Lower leg skin (tissue), 4 donors: Measurements from ENCODE around the gene NPY5R. TPM values are rescaled to one million over a fixed set of nuclear protein-coding genes. Genes with fewer than 3 reads are reported as not detected.

Source experiments
- DNase-seq, 2 donors: peaks; one replicate each; pipeline ENCODE4 v3.0.0-alpha.2; 2019; ENCODE audit warnings: low spot score in 2 of 2
- H3K4me3 ChIP-seq: fragments of 200-600 bp; sonication (generic); 2 replicates; pipeline ENCODE4 v1.5.1; 2017; ENCODE audit warnings: mild to moderate bottlenecking, low read depth; ENCODE audit not compliant: poor library complexity, severe bottlenecking
- POLR2A ChIP-seq, 2 donors: fragments of 450-650 bp; IDR thresholded peaks; one replicate each; pipeline ENCODE4 v1.6.1; 2016 to 2017; ENCODE audit warnings: antibody characterized with exemption in 2 of 2, mild to moderate bottlenecking in 1 of 2, moderate library complexity in 1 of 2
- WGBS, 2 donors: methylation state at CpG; one replicate each; pipeline ENCODE4 v1.1.5; 2018; 5-methylcytosine and 5-hydroxymethylcytosine counted together
- intact Hi-C: fragments of 100-400 bp; cut with DNase I; formaldehyde crosslinking; loops from one replicate; pipeline ENCODE4 v1.15.0; 2023; ENCODE audit warnings: low total_unique reads
- total RNA-seq, 4 donors: library from RNA; depleted of rRNA; stranded (reverse); fragments of >200 nt; gene quantifications; one replicate each; pipeline ENCODE4 v1.1.0, GENCODE V29; 2016
- TF ChIP-seq, protein P1 (sequence below), 3 donors: fragments of 450-650 bp; IDR thresholded peaks; one replicate each; pipeline ENCODE4 v1.5.1; 2016; ENCODE audit warnings: antibody characterized with exemption in 3 of 3, mild to moderate bottlenecking in 3 of 3, moderate library complexity in 2 of 3

NPY5R gene
- total RNA-seq, 4 donors from 2014 or later, result 0.80 to 1.4 (median 0.83) TPM; not detected in 1

DNA sequence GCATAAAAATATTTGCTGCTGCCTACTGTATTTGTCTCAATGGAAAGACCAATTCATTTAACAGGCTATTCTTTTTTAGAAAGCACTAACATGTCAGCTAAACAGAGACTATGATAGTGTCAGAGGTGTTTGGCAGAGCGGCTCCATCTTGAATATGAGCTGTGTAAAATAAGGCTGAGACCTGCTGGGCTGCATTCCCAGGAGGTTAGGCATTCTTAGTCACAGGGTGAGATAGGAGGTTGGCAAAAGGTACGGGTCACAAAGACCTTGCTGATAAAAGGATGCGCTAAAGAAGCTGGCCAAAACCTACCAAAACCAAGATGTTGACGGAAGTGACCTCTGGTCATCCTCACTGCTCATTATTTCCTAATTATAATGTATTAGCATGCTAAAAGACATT, 41.8 kb downstream of the NPY5R start:
- no peak overlapping the region for H3K4me3 ChIP-seq
- no peak for DNase-seq
- TF ChIP-seq, protein P1, sequence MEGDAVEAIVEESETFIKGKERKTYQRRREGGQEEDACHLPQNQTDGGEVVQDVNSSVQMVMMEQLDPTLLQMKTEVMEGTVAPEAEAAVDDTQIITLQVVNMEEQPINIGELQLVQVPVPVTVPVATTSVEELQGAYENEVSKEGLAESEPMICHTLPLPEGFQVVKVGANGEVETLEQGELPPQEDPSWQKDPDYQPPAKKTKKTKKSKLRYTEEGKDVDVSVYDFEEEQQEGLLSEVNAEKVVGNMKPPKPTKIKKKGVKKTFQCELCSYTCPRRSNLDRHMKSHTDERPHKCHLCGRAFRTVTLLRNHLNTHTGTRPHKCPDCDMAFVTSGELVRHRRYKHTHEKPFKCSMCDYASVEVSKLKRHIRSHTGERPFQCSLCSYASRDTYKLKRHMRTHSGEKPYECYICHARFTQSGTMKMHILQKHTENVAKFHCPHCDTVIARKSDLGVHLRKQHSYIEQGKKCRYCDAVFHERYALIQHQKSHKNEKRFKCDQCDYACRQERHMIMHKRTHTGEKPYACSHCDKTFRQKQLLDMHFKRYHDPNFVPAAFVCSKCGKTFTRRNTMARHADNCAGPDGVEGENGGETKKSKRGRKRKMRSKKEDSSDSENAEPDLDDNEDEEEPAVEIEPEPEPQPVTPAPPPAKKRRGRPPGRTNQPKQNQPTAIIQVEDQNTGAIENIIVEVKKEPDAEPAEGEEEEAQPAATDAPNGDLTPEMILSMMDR (IDR thresholded peaks at IDR 0.05), result no peak
- WGBS, 2 donors, result 54 to 72% methylated on average over 4 of the region's 4 CpGs
- intact Hi-C loops, result no loop called here

DNA sequence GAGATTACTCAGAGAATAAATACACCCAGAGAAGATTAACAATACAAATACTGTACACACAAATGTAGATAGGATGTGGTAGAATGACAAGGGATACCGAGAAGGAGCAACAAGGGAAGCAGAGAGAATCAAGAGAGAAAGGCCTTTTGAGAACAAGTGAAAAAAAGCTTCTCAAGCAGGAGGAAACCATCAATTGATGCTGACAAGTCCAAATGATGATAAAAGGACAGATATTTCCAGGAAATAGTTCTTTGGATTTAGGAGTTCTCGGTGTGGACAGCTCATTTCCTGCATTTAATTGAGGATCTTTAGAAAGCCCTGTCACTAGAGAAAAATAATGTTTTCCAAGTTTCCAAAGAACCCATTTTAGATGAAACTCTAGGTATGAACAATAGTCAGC, 48.1 kb downstream of the NPY5R start:
- intact Hi-C loops, result no loop called here
- TF ChIP-seq, protein P1 (IDR thresholded peaks at IDR 0.05), result no peak
- TF ChIP-seq POLR2A (IDR thresholded peaks at IDR 0.05), result no peak
- H3K4me3 ChIP-seq, result no peak overlapping the region
- DNase-seq, result no peak
- WGBS, 2 donors, result 63 to 69% methylated on average over 2 of the region's 2 CpGs

DNA sequence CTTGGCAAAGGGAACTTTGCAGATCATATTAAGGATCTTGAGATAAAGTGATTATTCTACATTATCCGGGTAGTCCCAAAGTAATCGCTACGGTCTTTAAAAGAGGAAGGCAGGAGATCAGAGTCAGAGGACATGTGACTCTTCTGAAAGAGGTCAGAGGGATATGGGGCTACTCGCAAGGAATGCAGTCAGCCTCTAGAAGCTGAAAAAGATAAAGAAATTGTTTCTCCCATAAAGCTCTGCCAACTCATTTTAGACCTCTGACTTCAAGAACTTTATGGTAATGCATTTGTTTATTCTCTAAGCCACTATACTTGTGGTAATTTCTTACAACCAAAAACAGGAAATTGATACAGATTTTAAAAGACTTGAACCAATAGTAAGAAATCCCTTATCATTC, 48.6 kb downstream of the NPY5R start:
- no peak for TF ChIP-seq POLR2A (IDR thresholded peaks at IDR 0.05)
- TF ChIP-seq, protein P1 (IDR thresholded peaks at IDR 0.05), result no peak
- intact Hi-C loops, result no loop called here
- H3K4me3 ChIP-seq, result no peak overlapping the region
- 53 to 63% methylated on average over 4 of the region's 4 CpGs for WGBS, 2 donors
- DNase-seq, result no peak

DNA sequence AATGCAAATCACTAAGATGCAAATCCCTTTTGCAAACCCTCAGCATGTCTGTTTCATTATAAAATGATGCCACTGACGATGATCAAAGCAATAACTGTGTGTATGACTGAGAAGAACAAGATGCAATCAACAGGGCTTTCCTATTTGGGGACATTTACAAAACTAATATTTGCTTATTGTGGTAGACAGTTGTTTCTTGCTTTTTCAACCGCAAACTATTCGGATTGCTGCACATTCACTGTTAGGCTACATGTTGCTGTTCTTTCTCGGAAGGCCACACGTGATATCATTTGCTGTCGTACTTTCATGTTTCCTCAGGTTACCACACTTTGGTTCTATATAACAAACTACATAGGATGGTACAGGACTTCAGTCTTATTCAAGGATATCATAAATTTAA, 49.8 kb downstream of the NPY5R start:
- 94 to 96% methylated on average over 6 of the region's 6 CpGs for WGBS, 2 donors
- intact Hi-C loops, result no loop called here
- H3K4me3 ChIP-seq, result no peak overlapping the region
- DNase-seq, result no peak
- no peak for TF ChIP-seq POLR2A (IDR thresholded peaks at IDR 0.05)
- TF ChIP-seq, protein P1 (IDR thresholded peaks at IDR 0.05), result no peak

DNA sequence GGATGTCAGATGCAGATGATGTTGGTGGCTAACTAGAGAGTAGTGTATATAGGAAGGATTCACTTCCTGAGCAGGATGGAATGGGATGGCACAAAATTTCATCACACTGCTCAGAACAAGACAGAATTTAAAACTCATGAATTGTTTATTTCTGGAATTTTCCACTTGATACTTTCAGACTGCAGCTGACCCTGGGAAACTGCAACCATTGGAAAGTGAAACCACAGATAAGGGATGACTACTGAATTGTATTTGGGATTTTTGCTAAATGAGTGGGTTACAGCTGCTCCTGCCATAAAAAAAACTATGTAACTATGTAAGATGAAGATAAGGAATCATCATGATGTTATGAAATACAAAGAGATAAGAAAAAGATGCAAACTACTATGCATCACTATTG, 51.4 kb downstream of the NPY5R start:
- intact Hi-C loops, result no loop called here
- no peak overlapping the region for H3K4me3 ChIP-seq
- TF ChIP-seq, protein P1 (IDR thresholded peaks at IDR 0.05), result no peak
- no peak for TF ChIP-seq POLR2A (IDR thresholded peaks at IDR 0.05)
- no peak for DNase-seq

DNA sequence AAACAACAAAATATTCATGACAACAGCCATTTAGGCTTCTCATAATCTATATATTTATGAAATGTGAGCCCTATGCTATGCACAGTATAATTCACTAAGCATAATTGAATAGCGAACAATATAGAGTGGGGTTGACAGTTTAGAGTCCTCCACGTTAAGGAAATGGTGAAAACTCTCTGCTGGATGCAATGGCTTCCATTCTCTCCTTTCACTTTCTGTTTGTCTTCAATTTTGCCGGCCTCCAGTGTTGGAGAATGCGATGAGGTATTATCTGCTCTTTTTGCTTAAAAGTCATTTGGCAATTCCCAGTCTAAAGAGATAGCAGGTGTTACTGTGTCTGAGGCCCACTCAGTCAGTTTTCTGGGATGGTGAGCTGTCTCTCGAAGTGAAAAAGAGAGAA, 52.1 kb downstream of the NPY5R start:
- WGBS, 2 donors, result 80 to 84% methylated on average over 5 of the region's 5 CpGs
- H3K4me3 ChIP-seq, result no peak overlapping the region
- TF ChIP-seq, protein P1 (IDR thresholded peaks at IDR 0.05), result no peak
- intact Hi-C loops, result no loop called here
- DNase-seq, result no peak
